GM23338 (cell line): ENCODE results near the gene HSBP1.

Source experiments
- CTCF ChIP-seq, 2 experiments: fragments of 200-600 bp in 1 of 2; sonication (generic) in 1 of 2; conservative IDR thresholded peaks; 2 replicates each; pipeline versions ENCODE4 v1.5.1 to v1.6.1; 2016 to 2017; ENCODE audit warnings: antibody characterized with exemption in 2 of 2, low read depth in 2 of 2, mild to moderate bottlenecking in 2 of 2, moderate library complexity in 1 of 2
- EZH2 ChIP-seq: fragments of 200-600 bp; sonication (generic); IDR thresholded peaks from one replicate; pipeline ENCODE4 v1.8.0; 2017; ENCODE audit warnings: antibody characterized with exemption, mild to moderate bottlenecking, low read depth; ENCODE audit not compliant: unreplicated experiment
- EZH2phosphoT487 ChIP-seq: fragments of 200-600 bp; sonication (generic); IDR thresholded peaks from one replicate; pipeline ENCODE4 v1.8.1; 2018; ENCODE audit warnings: antibody characterized with exemption; ENCODE audit not compliant: unreplicated experiment
- POLR2AphosphoS5 ChIP-seq: IDR thresholded peaks from 2 replicates; pipeline ENCODE4 v1.6.1; 2016; ENCODE audit warnings: antibody characterized with exemption, low read depth
- TF ChIP-seq, protein P1 (sequence below): IDR thresholded peaks from one replicate; pipeline ENCODE4 v1.6.1; 2018; ENCODE audit warnings: antibody characterized with exemption; ENCODE audit not compliant: unreplicated experiment

DNA sequence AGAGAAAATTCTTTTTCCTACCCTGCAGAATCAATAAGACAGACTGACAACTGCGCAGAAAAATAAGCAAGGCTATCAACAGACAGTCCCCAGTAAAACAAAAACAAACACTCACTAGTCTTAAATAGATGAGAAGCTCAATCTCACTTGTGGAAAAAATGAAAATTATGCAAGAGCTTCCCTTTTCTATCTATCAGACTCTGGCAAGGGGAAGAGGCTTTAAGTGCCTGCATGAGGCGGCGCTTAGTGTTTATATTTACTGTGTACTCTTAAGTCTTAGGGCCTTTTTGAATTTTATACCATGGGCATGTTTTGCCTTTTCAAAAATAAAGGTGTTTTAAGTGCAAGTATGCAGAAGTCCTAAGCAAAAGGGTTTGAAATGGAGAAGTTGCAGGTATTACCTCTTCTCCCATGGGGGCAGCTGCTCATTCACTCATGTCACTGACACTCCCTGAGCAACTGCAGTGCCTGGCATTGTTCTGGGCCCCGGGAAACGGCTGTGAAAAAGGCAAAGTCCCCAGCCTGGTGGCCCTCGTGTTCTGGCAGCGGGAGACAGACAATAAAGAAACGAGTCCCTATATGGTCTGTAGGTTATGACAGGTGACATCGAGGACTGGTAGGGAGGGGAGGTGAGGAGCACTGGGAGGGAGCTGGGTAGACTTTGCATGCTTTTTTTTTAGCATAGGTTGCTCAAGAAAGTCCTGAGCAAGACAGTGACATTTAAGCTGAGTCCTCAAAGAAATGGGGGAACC is 35.2 kb downstream of the HSBP1 start:
- TF ChIP-seq CTCF (conservative IDR thresholded peaks at IDR 0.05; ENCODE audit: low read depth in 2 of 2) (no peak), EZH2 (no peak), EZH2phosphoT487 (no peak), POLR2AphosphoS5 (no peak)
- TF ChIP-seq, protein P1, sequence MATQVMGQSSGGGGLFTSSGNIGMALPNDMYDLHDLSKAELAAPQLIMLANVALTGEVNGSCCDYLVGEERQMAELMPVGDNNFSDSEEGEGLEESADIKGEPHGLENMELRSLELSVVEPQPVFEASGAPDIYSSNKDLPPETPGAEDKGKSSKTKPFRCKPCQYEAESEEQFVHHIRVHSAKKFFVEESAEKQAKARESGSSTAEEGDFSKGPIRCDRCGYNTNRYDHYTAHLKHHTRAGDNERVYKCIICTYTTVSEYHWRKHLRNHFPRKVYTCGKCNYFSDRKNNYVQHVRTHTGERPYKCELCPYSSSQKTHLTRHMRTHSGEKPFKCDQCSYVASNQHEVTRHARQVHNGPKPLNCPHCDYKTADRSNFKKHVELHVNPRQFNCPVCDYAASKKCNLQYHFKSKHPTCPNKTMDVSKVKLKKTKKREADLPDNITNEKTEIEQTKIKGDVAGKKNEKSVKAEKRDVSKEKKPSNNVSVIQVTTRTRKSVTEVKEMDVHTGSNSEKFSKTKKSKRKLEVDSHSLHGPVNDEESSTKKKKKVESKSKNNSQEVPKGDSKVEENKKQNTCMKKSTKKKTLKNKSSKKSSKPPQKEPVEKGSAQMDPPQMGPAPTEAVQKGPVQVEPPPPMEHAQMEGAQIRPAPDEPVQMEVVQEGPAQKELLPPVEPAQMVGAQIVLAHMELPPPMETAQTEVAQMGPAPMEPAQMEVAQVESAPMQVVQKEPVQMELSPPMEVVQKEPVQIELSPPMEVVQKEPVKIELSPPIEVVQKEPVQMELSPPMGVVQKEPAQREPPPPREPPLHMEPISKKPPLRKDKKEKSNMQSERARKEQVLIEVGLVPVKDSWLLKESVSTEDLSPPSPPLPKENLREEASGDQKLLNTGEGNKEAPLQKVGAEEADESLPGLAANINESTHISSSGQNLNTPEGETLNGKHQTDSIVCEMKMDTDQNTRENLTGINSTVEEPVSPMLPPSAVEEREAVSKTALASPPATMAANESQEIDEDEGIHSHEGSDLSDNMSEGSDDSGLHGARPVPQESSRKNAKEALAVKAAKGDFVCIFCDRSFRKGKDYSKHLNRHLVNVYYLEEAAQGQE = no peak
